GM12878 (cell line): ENCODE measurements around the gene SNRPD1. TPM values are rescaled to one million over a fixed set of nuclear protein-coding genes. Genes with fewer than 3 reads are reported as not detected.

Experiments
- ATF7 ChIP-seq: fragments of 450-650 bp; IDR thresholded peaks from 2 replicates; pipeline ENCODE4 v1.6.1; 2016; ENCODE audit warnings: low read depth, mild to moderate bottlenecking
- BRCA1 ChIP-seq: IDR thresholded peaks from 2 replicates; pipeline ENCODE4 v1.6.1; 2011; ENCODE audit warnings: low read depth, low read length, improper control_type of control experiment
- CEBPB ChIP-seq, 2 experiments: fragments of 150-350 bp in 1 of 2; IDR thresholded peaks; 2 replicates each; pipeline ENCODE4 v1.6.1; 2012 to 2014; ENCODE audit warnings: low read depth in 2 of 2, low read length in 2 of 2, borderline replicate concordance in 1 of 2, inconsistent platforms in 1 of 2
- CREB1 ChIP-seq: IDR thresholded peaks from 2 replicates; pipeline ENCODE4 v1.6.1; 2012; ENCODE audit warnings: low read depth, mild to moderate bottlenecking, inconsistent platforms
- HDAC2 ChIP-seq: fragments of 200-600 bp; sonication (generic); IDR thresholded peaks from 2 replicates; pipeline ENCODE4 v1.6.1; 2017
- HDAC6 ChIP-seq: fragments of 200-600 bp; sonication (generic); IDR thresholded peaks from one replicate; pipeline ENCODE4 v1.8.0; 2017; ENCODE audit warnings: antibody characterized with exemption; ENCODE audit not compliant: unreplicated experiment
- JUNB ChIP-seq: IDR thresholded peaks from 2 replicates; pipeline ENCODE4 v1.6.1; 2016; ENCODE audit warnings: antibody characterized with exemption, mild to moderate bottlenecking
- PAX5 ChIP-seq: IDR thresholded peaks from 2 replicates; pipeline ENCODE4 v1.6.1; 2011; ENCODE audit warnings: low read depth, low read length, borderline replicate concordance
- POLR2A ChIP-seq: IDR thresholded peaks from 2 replicates; pipeline ENCODE4 v1.6.1; 2011; ENCODE audit warnings: low read depth, mild to moderate bottlenecking, low read length
- RELA ChIP-seq: fragments of 450-650 bp; IDR thresholded peaks from 2 replicates; pipeline ENCODE4 v1.8.0; 2014; ENCODE audit warnings: borderline replicate concordance; ENCODE audit not compliant: partially characterized antibody
- RFX5 ChIP-seq: IDR thresholded peaks from 2 replicates; pipeline ENCODE4 v1.6.1; 2011; ENCODE audit warnings: low read depth, low read length, improper control_type of control experiment
- RUNX3 ChIP-seq: IDR thresholded peaks from 2 replicates; pipeline ENCODE4 v1.6.1; 2012; ENCODE audit warnings: low read length, inconsistent platforms
- SIN3A ChIP-seq: IDR thresholded peaks from 2 replicates; pipeline ENCODE4 v1.6.1; 2012; ENCODE audit warnings: low read depth, low read length, improper control_type of control experiment
- SREBF2 ChIP-seq: IDR thresholded peaks from 2 replicates; pipeline ENCODE4 v1.6.1; 2012; ENCODE audit warnings: mild to moderate bottlenecking, low read length
- TCF7 ChIP-seq: IDR thresholded peaks from 2 replicates; pipeline ENCODE4 v1.6.1; 2014; ENCODE audit warnings: antibody characterized with exemption, borderline replicate concordance
- ZSCAN29 ChIP-seq: fragments of 450-650 bp; IDR thresholded peaks from 2 replicates; pipeline ENCODE4 v1.6.1; 2017; ENCODE audit warnings: mild to moderate bottlenecking, moderate library complexity
- polyA plus RNA-seq, 11 experiments: library from polyadenylated mRNA; depleted of rRNA in 4 of 11; unstranded in 6 of 11; stranded (reverse) in 5 of 11; fragments of >200 nt; fragmentation: Nextera tagmentation in 4 of 11; fragmentation: Illumina TruSeq in 1 of 11; extraction: Ambion mirVana in 4 of 11; extraction: Trizol in 1 of 11; gene quantifications; 1 replicate in 1 of 11; 2 replicates in 10 of 11; pipeline versions ENCODE4 v1.2.1 to v1.2.3, GENCODE V29; 2011 to 2016; ENCODE audit warnings: inconsistent platforms in 2 of 11, missing spikeins in 2 of 11, low read depth in 1 of 11
- total RNA-seq, 4 experiments: library from RNA; depleted of rRNA in 3 of 4; stranded (reverse); fragments of >200 nt in 3 of 4; fragmentation: Illumina TruSeq in 1 of 4; extraction: Trizol in 1 of 4; gene quantifications; 2 replicates each; pipeline versions ENCODE4 v1.2.1 to v1.2.3, GENCODE V29; 2013 to 2021
- TF ChIP-seq, protein P1 (sequence below): fragments of 450-650 bp; IDR thresholded peaks from 2 replicates; pipeline ENCODE4 v1.6.1; 2017; ENCODE audit warnings: low read depth, mild to moderate bottlenecking, moderate library complexity
- TF ChIP-seq, protein P2 (sequence below): fragments of 450-650 bp; IDR thresholded peaks from 2 replicates; pipeline ENCODE4 v1.6.1; 2017; ENCODE audit warnings: borderline replicate concordance
- TF ChIP-seq, protein P3 (sequence below): fragments of 150-350 bp; IDR thresholded peaks from 2 replicates; pipeline ENCODE4 v1.6.1; 2016; ENCODE audit warnings: low read depth, low read length
- TF ChIP-seq, protein P4 (sequence below): fragments of 450-650 bp; IDR thresholded peaks from 2 replicates; pipeline ENCODE4 v1.6.1; 2017; ENCODE audit warnings: mild to moderate bottlenecking
- TF ChIP-seq, protein P5 (sequence below): IDR thresholded peaks from 2 replicates; pipeline ENCODE4 v1.6.1; 2012; ENCODE audit warnings: mild to moderate bottlenecking, low read depth, low read length

Gene SNRPD1
- total and polyA plus RNA-seq, 10 of the 15 experiments (the other 5 are each of a cell fraction or from before 2014, with no cell fraction given): 52.6 to 866 (median 227) TPM

DNA sequence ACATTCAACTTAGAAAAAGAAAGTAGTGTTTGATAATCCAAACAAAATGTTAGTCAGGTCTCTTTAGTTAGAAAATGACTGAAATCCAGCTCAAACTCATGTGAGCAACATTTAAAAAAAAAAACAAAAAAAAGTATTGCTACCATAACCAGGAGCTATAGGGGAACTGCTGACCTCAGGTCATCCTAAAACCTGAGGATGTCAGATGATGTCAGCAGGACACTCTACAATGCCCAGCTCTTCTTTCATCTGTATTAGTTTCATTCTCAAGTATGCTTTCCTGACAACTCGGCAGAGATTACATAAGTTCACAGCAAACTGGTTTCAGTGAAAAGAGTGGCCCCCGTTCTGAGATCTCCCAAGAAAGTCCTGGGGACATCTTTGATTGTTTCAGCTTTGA lies 7.4 kb upstream of the SNRPD1 start (continued):
- TF ChIP-seq, protein P1, sequence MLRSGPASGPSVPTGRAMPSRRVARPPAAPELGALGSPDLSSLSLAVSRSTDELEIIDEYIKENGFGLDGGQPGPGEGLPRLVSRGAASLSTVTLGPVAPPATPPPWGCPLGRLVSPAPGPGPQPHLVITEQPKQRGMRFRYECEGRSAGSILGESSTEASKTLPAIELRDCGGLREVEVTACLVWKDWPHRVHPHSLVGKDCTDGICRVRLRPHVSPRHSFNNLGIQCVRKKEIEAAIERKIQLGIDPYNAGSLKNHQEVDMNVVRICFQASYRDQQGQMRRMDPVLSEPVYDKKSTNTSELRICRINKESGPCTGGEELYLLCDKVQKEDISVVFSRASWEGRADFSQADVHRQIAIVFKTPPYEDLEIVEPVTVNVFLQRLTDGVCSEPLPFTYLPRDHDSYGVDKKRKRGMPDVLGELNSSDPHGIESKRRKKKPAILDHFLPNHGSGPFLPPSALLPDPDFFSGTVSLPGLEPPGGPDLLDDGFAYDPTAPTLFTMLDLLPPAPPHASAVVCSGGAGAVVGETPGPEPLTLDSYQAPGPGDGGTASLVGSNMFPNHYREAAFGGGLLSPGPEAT: no peak
- no peak for TF ChIP-seq HDAC6
- peak; percentile 19; the same call in 1 of the 2 replicates for TF ChIP-seq RUNX3
- no peak for TF ChIP-seq CEBPB (IDR thresholded peaks at IDR 0.05; ENCODE audit: borderline replicate concordance in 1 of 2, low read depth in 2 of 2, low read length in 2 of 2)
- TF ChIP-seq HDAC2: no peak
- TF ChIP-seq RELA: no peak
- TF ChIP-seq, protein P2, sequence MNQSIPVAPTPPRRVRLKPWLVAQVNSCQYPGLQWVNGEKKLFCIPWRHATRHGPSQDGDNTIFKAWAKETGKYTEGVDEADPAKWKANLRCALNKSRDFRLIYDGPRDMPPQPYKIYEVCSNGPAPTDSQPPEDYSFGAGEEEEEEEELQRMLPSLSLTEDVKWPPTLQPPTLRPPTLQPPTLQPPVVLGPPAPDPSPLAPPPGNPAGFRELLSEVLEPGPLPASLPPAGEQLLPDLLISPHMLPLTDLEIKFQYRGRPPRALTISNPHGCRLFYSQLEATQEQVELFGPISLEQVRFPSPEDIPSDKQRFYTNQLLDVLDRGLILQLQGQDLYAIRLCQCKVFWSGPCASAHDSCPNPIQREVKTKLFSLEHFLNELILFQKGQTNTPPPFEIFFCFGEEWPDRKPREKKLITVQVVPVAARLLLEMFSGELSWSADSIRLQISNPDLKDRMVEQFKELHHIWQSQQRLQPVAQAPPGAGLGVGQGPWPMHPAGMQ: no peak
- peak; percentile 35; the same call in 1 of the 2 replicates for TF ChIP-seq TCF7
- TF ChIP-seq JUNB: no peak
- TF ChIP-seq POLR2A: no peak
- TF ChIP-seq CREB1: 0 out of 2 replicates have a peak, but pooled peaks have one; percentile 35
- no peak for TF ChIP-seq SIN3A
- peak; percentile 23; the same call in 1 of the 2 replicates for TF ChIP-seq ATF7
- TF ChIP-seq, protein P3, sequence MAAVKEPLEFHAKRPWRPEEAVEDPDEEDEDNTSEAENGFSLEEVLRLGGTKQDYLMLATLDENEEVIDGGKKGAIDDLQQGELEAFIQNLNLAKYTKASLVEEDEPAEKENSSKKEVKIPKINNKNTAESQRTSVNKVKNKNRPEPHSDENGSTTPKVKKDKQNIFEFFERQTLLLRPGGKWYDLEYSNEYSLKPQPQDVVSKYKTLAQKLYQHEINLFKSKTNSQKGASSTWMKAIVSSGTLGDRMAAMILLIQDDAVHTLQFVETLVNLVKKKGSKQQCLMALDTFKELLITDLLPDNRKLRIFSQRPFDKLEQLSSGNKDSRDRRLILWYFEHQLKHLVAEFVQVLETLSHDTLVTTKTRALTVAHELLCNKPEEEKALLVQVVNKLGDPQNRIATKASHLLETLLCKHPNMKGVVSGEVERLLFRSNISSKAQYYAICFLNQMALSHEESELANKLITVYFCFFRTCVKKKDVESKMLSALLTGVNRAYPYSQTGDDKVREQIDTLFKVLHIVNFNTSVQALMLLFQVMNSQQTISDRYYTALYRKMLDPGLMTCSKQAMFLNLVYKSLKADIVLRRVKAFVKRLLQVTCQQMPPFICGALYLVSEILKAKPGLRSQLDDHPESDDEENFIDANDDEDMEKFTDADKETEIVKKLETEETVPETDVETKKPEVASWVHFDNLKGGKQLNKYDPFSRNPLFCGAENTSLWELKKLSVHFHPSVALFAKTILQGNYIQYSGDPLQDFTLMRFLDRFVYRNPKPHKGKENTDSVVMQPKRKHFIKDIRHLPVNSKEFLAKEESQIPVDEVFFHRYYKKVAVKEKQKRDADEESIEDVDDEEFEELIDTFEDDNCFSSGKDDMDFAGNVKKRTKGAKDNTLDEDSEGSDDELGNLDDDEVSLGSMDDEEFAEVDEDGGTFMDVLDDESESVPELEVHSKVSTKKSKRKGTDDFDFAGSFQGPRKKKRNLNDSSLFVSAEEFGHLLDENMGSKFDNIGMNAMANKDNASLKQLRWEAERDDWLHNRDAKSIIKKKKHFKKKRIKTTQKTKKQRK: no peak
- no peak for TF ChIP-seq ZSCAN29
- no peak for TF ChIP-seq SREBF2
- no peak for TF ChIP-seq PAX5
- TF ChIP-seq, protein P4, sequence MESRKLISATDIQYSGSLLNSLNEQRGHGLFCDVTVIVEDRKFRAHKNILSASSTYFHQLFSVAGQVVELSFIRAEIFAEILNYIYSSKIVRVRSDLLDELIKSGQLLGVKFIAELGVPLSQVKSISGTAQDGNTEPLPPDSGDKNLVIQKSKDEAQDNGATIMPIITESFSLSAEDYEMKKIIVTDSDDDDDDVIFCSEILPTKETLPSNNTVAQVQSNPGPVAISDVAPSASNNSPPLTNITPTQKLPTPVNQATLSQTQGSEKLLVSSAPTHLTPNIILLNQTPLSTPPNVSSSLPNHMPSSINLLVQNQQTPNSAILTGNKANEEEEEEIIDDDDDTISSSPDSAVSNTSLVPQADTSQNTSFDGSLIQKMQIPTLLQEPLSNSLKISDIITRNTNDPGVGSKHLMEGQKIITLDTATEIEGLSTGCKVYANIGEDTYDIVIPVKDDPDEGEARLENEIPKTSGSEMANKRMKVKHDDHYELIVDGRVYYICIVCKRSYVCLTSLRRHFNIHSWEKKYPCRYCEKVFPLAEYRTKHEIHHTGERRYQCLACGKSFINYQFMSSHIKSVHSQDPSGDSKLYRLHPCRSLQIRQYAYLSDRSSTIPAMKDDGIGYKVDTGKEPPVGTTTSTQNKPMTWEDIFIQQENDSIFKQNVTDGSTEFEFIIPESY: no peak
- TF ChIP-seq, protein P5, sequence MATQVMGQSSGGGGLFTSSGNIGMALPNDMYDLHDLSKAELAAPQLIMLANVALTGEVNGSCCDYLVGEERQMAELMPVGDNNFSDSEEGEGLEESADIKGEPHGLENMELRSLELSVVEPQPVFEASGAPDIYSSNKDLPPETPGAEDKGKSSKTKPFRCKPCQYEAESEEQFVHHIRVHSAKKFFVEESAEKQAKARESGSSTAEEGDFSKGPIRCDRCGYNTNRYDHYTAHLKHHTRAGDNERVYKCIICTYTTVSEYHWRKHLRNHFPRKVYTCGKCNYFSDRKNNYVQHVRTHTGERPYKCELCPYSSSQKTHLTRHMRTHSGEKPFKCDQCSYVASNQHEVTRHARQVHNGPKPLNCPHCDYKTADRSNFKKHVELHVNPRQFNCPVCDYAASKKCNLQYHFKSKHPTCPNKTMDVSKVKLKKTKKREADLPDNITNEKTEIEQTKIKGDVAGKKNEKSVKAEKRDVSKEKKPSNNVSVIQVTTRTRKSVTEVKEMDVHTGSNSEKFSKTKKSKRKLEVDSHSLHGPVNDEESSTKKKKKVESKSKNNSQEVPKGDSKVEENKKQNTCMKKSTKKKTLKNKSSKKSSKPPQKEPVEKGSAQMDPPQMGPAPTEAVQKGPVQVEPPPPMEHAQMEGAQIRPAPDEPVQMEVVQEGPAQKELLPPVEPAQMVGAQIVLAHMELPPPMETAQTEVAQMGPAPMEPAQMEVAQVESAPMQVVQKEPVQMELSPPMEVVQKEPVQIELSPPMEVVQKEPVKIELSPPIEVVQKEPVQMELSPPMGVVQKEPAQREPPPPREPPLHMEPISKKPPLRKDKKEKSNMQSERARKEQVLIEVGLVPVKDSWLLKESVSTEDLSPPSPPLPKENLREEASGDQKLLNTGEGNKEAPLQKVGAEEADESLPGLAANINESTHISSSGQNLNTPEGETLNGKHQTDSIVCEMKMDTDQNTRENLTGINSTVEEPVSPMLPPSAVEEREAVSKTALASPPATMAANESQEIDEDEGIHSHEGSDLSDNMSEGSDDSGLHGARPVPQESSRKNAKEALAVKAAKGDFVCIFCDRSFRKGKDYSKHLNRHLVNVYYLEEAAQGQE: no peak
- TF ChIP-seq BRCA1: no peak
- TF ChIP-seq RFX5: no peak
